Activated naive CD4-positive, alpha-beta T cell (primary cell): ENCODE data around the gene CCDC141.

Experiments used
- DNase-seq, 4 experiments: peaks; one replicate each; lab custom pipeline; 2025; lab: John Stamatoyannopoulos, UW

Gene CCDC141

DNA sequence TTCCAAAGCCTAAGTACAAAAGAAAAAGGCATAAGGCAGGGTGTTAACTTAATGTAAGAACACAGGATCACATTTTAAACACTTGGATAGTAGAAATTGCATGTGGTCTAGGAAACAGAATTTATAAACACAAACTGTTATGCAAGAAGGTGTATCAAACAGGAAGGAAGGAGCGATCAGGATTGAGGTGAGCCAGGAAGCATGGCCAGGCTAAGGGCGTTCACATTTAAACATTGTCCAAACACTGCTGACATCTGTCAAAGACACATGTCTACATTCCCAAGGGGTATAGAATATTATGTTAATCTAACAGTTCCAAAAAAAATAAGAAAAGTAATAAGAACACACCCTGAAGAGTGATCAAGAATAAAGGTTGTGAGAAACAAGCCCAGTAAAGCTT, 71.3 kb downstream of the CCDC141 start:
- no peak for DNase-seq

DNA sequence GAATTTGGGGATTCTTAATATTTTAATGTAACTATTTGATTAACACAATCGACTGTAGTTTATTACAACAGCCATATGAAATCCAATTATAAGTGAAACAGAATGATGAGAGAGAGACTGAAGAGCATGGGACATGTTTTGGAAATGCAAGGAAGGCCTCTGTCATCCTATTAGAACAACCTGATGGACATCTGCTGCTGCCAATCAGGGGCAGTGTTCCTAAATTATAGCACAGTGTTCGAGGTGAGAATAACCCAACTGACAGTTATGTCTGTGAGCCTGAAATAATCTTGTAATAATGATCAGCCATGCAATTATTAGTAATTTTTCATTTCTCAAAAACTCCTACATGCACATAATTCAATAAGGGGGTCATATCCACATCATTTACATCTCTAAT, 73.6 kb downstream of the CCDC141 start:
- no peak for DNase-seq

DNA sequence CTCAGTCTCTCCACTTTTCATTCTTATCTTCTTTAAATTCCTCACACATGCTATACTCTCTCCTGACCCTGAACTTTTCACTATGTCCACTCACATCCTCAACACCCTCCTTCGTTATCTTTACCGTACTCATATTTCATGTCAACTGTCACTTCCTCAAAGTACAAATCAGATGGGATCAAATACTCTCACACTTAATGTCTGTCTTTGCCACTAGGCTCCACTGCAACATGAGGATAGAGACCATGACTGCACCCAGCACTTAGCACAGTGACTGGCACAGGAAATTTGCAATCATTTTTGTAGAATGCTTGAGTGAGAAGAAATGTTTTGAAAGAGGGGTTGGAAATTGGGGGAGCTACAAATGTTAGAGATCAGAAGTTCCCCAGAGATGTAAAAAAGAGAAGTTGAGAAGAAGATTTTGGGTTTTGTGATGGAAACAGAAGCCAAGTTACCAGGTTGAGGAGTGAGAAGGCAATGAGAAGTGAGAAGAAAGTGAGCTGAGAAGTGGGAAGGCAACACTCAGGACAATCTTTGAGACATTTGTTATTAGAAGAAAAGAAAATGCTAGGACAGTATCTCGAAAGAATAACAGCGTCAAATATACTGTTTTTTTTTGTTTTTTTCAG, 87.0 kb downstream of the CCDC141 start:
- no peak for DNase-seq

DNA sequence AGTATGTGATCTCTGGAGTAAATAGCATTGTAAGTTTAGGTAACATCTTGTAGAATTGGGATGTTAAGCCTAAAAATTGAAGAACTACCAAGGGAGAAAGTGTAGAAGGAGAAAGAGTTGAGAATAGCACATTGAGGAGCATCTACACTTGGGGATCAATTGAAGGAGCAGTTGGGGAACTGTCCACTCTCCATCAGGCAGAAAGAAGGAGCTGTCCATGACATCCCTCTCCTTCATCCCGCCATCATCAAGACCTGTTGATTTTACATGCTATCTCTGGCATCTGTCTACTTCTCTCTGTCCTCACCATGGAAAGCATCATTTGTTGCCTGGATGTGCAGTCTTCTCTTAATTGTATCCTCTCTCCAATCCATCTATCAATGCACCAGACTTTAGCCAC, 87.8 kb downstream of the CCDC141 start:
- DNase-seq: no peak

DNA sequence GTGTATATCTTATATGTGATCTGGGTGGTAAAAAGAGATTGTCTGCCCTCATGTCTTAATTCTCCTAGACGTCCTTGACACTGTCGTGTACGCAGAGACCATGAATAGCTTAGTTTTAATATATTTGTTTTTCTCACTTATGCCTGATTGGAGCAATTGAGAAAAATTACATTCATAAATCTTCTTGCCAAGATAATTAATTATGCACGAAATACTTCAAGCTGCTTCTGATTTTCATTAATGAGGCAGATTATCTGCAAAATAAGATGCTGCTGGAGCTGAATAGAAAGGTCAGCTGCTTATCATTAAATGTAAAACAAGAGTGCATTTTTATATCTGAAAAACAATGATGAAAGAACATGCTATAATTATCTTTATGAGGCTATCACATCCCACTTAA, 95.9 kb downstream of the CCDC141 start:
- no peak for DNase-seq

GRCh38 chr2:178951266-178952006, 98.5 kb downstream of the CCDC141 start:
- DNase-seq: no peak

GRCh38 chr2:178949584-178949983, 100.4 kb downstream of the CCDC141 start:
- DNase-seq: no peak

DNA sequence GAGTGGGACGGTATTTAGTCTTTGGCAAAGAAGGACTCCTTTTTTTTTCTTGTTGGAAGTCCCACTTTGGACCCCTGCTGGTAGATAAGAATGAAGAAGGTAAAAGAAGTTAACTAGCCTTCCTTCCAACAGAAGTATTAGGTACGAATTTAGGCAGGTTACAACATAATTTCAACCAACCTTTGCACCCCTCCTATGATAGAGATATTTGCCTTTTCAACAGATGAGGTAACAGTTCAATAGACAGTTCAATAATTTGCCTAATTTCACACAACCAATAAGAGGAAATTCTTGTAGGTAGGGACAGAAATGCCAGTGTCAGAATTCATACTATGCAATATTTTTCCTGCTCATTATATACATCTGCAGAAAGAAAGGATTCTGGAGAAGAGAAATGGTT, 100.8 kb downstream of the CCDC141 start:
- DNase-seq: no peak

DNA sequence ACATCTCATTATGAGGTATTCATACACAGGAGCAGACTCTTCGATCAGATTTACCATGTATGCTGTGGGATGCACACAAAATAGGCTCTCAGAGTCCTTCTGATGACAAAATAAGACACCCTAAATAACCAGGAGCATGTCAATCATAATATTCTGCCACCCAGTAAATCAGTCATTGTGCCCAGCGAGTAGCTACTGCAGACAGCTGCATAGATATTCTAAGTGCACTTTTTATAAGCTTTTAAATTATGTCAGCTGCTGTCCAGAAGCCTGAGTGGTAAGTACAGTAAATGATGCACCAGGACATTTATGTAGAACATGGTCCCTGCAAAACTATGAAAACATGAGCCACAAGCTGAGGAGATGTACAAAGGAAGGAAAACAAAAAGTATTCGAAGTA, 102.9 kb downstream of the CCDC141 start:
- no peak for DNase-seq

DNA sequence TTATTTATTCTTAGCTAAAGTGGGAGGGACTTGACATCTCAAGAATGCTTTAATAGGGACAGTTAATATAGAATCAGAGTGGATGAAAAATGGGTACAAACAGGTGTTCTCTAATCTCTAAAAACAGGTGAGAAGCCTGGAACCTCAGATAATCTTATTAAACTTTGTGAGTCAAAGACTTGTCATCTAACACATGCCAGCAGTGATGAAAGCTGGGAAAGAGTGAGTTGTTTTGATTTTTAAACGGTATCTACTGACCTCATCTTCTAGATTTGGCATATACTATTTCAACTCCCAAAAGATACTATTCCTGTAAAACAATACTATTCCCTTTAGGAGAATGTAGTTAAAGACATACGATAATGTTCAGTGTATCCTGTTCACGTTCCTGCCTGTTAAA, 103.4 kb downstream of the CCDC141 start:
- no peak for DNase-seq

DNA sequence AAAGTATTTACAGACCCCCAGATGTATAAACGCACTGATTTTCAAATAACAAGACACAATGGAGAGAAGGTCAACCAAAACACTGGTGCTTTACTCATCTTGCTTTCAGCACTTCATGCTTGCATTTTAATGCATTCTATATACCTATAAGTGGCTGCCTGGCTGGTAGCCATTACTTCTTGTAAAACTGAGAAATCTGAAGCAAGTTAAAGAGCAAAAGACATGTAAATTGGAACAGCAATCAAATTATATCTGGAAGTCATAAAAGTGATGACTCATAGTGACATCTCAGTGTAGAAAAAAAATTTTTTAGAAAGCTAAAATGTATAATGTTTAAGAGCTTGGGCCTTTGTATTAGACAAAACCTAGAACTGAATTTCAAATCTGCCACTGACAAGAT, 106.2 kb downstream of the CCDC141 start:
- no peak for DNase-seq

DNA sequence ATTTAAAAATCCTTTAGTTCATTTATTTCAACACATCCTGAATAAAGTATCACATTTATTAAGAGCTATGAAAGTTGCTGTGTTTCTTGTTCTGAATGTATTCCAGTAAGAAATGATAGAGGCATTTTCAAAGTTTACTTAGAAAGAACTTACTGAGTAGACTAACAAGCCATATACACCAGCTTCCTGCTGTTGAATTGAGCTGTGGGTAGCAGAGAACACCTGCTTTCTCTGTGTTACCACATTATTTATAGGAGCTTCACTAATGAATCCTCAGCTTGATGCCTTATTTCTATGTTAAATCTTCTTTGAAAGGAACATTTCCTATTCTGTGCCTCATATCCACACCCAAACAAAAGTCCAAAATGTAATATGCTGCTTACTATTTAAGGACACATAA, 115.4 kb downstream of the CCDC141 start:
- no peak for DNase-seq

- no peak for DNase-seq
Observed at GRCh38 chr2:178933493-178933892, 116.4 kb downstream of the CCDC141 start.

- DNase-seq: no peak
Observed at GRCh38 chr2:178928077-178928476, 121.9 kb downstream of the CCDC141 start.

GRCh38 chr2:178927173-178927572, 122.8 kb downstream of the CCDC141 start:
- DNase-seq: no peak

GRCh38 chr2:178924817-178925216, 125.1 kb downstream of the CCDC141 start:
- no peak for DNase-seq

- DNase-seq: no peak
Observed at GRCh38 chr2:178923546-178923945, 126.4 kb downstream of the CCDC141 start.

DNA sequence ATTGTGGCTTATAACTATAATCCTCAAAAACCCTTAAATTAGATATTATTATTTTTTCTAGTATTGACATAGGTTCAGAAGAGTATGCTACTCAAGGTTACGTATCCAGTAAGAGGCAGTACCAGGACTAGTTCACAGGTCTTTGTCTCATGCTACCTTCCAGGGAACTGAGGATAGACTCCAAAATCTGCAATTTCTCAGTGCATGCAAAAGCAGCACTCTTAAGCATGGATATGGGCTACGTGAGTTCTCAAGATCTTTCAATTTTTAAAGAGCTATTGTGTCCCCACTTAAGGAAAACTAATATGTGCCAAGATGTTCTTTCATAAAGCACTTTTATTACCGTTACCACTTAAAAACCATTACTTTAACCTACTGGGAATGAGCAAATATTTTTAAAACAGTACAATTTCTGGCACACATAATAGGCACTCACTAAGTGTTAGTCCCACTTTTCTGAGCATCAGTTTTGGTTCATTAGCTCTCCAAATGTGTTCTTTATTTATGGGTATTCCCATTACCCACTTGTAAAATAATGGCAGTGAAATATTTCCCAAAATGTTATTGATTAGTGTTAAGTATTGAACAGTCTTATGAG, 128.9 kb downstream of the CCDC141 start:
- no peak for DNase-seq

DNA sequence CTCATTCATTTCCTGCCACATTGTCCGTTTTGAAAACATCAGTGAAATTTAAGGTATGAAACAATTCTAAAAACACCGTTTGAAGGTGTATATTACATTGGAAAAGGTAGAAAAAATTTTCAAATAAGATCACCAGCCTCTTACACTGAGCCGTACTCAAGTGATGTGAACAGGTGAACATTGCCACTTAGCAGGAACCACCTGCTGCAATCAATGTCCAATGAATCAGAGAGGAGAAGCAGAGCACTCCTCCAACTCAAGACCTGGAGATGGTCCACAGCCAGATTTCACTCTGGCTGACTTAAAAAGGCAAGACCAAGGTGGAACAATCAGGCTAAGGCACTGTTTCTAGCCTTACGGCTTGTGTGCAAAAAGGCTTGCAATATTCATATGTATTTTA, 132.4 kb downstream of the CCDC141 start:
- no peak for DNase-seq

DNA sequence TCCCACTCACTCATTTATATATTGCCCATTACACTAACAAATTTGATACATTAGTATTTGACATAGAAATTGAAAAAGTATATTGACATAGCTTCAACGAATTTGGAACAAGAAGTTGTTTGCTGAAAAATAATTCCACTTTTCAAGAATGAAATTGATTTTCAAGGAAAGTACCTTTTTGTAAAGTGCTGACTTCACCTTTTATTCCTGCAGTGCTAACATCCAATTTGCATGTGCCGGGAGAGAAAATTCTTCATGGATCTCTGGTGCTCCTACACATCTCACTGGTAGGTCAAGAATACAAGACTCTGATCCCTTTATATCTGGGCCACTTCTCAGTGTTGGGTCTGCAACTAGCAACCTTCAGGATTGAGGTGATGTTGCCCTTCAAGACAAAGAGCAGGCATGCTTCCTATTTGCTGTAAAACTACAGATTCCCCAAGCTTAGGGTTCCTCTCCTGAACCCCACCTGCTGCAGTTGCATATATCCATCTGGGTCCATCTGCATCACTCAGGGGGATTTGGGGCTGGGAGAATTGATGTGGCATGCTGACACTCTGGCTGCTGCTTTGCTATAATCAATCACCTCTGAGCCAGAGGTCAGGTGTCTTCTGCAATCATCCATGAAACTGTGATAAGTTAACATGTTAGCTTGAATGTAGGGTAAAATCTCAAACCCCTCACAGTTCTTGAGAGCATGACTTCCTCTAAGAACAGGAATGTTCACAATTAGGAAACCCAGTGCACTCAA, 134.3 kb downstream of the CCDC141 start:
- no peak for DNase-seq

- DNase-seq: peak; percentile 14 to 54 (median 33)
Observed at GRCh38 chr2:178914259-178914849, 135.6 kb downstream of the CCDC141 start.

- no peak for DNase-seq
Observed at GRCh38 chr2:178913049-178913441, 136.9 kb downstream of the CCDC141 start.
